IPS DF 6.9 (cell line): Measurements from ENCODE around the gene ERAL1.

Experiments
- DNase-seq: peaks from one replicate; pipeline ENCODE4 v3.0.0-alpha.2; 2013; ENCODE audit warnings: low read depth, low spot score
- H3K27ac ChIP-seq: one replicate; pipeline ENCODE4 v1.5.1; 2013; ENCODE audit warnings: low read length, control low read depth
- H3K27me3 ChIP-seq: 2 replicates; pipeline ENCODE4 v1.6.1; 2013; ENCODE audit warnings: mild to moderate bottlenecking, low read length; ENCODE audit not compliant: control insufficient read depth, insufficient read depth
- H3K36me3 ChIP-seq: 2 replicates; pipeline ENCODE4 v1.6.1; 2013; ENCODE audit warnings: low read length; ENCODE audit not compliant: control insufficient read depth, insufficient read depth
- H3K4me1 ChIP-seq: 2 replicates; pipeline ENCODE4 v1.6.1; 2013; ENCODE audit warnings: low read length; ENCODE audit not compliant: control insufficient read depth, insufficient read depth
- H3K4me3 ChIP-seq: 2 replicates; pipeline ENCODE4 v1.5.1; 2013; ENCODE audit warnings: mild to moderate bottlenecking, low read length
- H3K9me3 ChIP-seq: 2 replicates; pipeline ENCODE4 v1.6.1; 2013; ENCODE audit warnings: low read length, inconsistent platforms; ENCODE audit not compliant: control insufficient read depth, insufficient read depth
- WGBS: extraction: QIAGEN DNeasy Blood & Tissue Kit; methylation state at CpG from one replicate; pipeline ENCODE4 v1.1.7; 2013; ENCODE audit warnings: mixed read lengths, missing lambda C conversion rate; ENCODE audit not compliant: insufficient read length, insufficient coverage; 5-methylcytosine and 5-hydroxymethylcytosine counted together

Gene ERAL1

GRCh38 chr17:28878158-28878910, 23.5 kb downstream of the ERAL1 start:
- no peak for DNase-seq
- H3K27ac ChIP-seq = no peak overlapping the region

DNA sequence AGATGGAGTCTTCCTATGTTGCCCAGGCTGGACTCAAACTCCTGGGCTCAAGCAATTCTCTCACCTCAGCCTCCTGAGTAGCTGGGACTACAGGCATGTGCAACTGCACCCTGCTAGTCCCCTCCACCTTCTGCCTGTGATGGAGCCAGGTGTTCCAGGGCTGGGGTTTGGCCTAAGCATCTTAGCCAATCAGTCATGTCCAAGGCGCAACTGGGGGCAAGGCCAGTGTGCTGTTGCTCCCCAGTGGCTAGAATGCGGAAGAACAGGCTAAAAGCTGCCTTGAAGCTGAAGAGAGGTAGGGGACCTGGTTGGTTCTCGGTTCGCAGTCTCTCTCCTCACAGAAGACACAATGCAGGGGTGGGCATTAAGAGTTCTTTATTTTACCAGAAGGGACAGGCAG, 24.2 kb downstream of the ERAL1 start:
- no peak for DNase-seq

More at GRCh38 chr17:28878158-28878910, 23.5 kb downstream of the ERAL1 start:
- no peaks in the 10 kb centered on the region for H3K27me3 ChIP-seq
- 100% methylated on average over 1 of the region's 2 CpGs for WGBS
- no peak overlapping the region for H3K4me3 ChIP-seq
- H3K9me3 ChIP-seq = no peaks in the 10 kb centered on the region
- peaks cover 23% of the 10 kb centered on the region for H3K36me3 ChIP-seq
- no peaks in the 10 kb centered on the region; the same call in 1 of the 2 replicates for H3K4me1 ChIP-seq

GRCh38 chr17:28879886-28880571, 25.2 kb downstream of the ERAL1 start:
- DNase-seq = no peak
- Histone ChIP-seq H3K27ac (no peak overlapping the region), H3K27me3 (no peaks in the 10 kb centered on the region), H3K9me3 (no peaks in the 10 kb centered on the region), H3K4me3 (no peak overlapping the region), H3K36me3 (peaks cover 23% of the 10 kb centered on the region), H3K4me1 (no peaks in the 10 kb centered on the region; the same call in 1 of the 2 replicates)
- no CpG with 5 or more reads among the region's 9 CpGs for WGBS

More for the DNA sequence above, 24.2 kb downstream of the ERAL1 start:
- Histone ChIP-seq H3K36me3 (peaks cover 23% of the 10 kb centered on the region), H3K4me1 (no peaks in the 10 kb centered on the region; the same call in 1 of the 2 replicates), H3K4me3 (no peak overlapping the region), H3K27ac (no peak overlapping the region), H3K9me3 (no peaks in the 10 kb centered on the region), H3K27me3 (no peaks in the 10 kb centered on the region)
- no CpG with 5 or more reads among the region's 4 CpGs for WGBS

- Histone ChIP-seq H3K4me3 (no peak overlapping the region), H3K9me3 (no peaks in the 10 kb centered on the region), H3K27ac (no peak overlapping the region), H3K4me1 (no peaks in the 10 kb centered on the region; the same call in 1 of the 2 replicates), H3K36me3 (peaks cover 23% of the 10 kb centered on the region), H3K27me3 (no peaks in the 10 kb centered on the region)
- WGBS = no CpG with 5 or more reads among the region's 10 CpGs
- no peak for DNase-seq
Measured at GRCh38 chr17:28880572-28880945, 25.7 kb downstream of the ERAL1 start.

GRCh38 chr17:28881533-28882056, 26.8 kb downstream of the ERAL1 start:
- Histone ChIP-seq H3K4me1 (no peaks in the 10 kb centered on the region; the same call in 1 of the 2 replicates), H3K36me3 (peaks cover 23% of the 10 kb centered on the region), H3K27me3 (no peaks in the 10 kb centered on the region), H3K27ac (no peak overlapping the region), H3K9me3 (no peaks in the 10 kb centered on the region), H3K4me3 (no peak overlapping the region)
- no CpG with 5 or more reads among the region's 17 CpGs for WGBS
- no peak for DNase-seq

- no peaks in the 10 kb centered on the region; the same call in 1 of the 2 replicates for H3K4me1 ChIP-seq
- H3K27me3 ChIP-seq = no peaks in the 10 kb centered on the region
- no peak overlapping the region for H3K27ac ChIP-seq
- WGBS = no CpG with 5 or more reads among the region's 18 CpGs
- no peaks in the 10 kb centered on the region for H3K9me3 ChIP-seq
- no peak for DNase-seq
- H3K4me3 ChIP-seq = no peak overlapping the region
- peaks cover 23% of the 10 kb centered on the region for H3K36me3 ChIP-seq
Measured at GRCh38 chr17:28882154-28882895, 27.5 kb downstream of the ERAL1 start.

- no peaks in the 10 kb centered on the region for H3K9me3 ChIP-seq
- DNase-seq = no peak
- no CpG with 5 or more reads among the region's 27 CpGs for WGBS
- H3K36me3 ChIP-seq = peaks cover 23% of the 10 kb centered on the region
- no peak overlapping the region for H3K4me3 ChIP-seq
- H3K27me3 ChIP-seq = no peaks in the 10 kb centered on the region
- no peaks in the 10 kb centered on the region; the same call in 1 of the 2 replicates for H3K4me1 ChIP-seq
- H3K27ac ChIP-seq = no peak overlapping the region
Measured at GRCh38 chr17:28883967-28884702, 29.3 kb downstream of the ERAL1 start.

- Histone ChIP-seq H3K4me3 (no peak overlapping the region), H3K27me3 (no peaks in the 10 kb centered on the region), H3K4me1 (no peaks in the 10 kb centered on the region), H3K9me3 (no peaks in the 10 kb centered on the region), H3K36me3 (peaks cover 21% of the 10 kb centered on the region), H3K27ac (no peak overlapping the region)
- no peak for DNase-seq
- no CpG with 5 or more reads among the region's 4 CpGs for WGBS
Measured at GRCh38 chr17:28885363-28885762, 30.5 kb downstream of the ERAL1 start.

- Histone ChIP-seq H3K9me3 (no peaks in the 10 kb centered on the region), H3K4me1 (no peaks in the 10 kb centered on the region), H3K27me3 (no peaks in the 10 kb centered on the region), H3K36me3 (peaks cover 15% of the 10 kb centered on the region), H3K4me3 (no peak overlapping the region), H3K27ac (no peak overlapping the region)
- DNase-seq = no peak
- no CpG with 5 or more reads among the region's 10 CpGs for WGBS
Measured at GRCh38 chr17:28885951-28886350, 31.1 kb downstream of the ERAL1 start.
